NCI-H446 treated with DMSO at 0.1 percent for 48 hours (cell line): ENCODE measurements around the gene DCP2.
"Not testable (repeated sequence)": the region's sequence is repeated elsewhere in the genome, so short reads cannot be mapped to it uniquely, and the experiment has no call there.

ENCODE experiments used
- DNase-seq: peaks from one replicate; lab custom pipeline; 2025; lab: John Stamatoyannopoulos, UW

DCP2 gene

DNA sequence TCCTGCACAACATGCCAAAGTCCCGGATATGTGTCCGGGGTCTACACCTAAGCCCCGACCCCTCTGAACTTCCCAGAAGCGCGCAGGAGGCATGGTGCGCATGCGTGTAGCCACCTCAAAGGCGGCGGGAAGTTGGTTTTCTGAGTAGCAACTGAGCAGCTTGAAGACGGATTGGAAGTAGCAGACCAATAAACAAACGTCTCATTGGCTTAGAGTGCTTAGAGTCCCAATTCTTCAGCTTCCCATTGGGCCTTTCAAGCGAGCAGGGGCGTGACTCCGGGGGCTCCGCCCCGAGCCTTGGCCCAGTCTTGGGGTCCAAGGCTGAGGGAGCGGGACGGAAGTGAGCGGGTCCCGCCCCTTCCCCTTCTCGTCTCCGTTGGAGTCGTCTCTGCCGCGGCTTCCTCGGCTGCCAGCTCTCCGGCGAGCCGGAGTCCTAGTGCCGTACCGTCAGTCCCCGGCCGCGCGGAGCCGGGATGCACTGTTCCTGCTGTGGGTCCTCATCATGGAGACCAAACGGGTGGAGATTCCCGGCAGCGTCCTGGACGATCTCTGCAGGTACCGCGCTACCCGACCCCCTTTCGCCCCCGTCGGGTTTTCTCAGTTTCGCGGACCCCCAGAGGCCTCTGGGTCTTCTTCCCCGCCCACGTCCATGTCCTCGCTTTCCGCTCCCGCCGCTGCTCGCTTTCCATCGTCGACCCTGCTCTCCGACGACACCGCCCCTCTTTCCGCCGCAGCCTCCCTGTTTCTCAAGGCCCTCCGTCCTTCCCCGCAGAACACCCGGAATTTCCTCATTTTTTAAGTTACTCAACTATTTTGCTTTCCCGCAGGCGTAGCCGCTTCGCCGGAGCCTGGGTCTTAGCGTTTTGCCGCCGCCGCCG lies at the start of gene DCP2:
DCP2 (plus strand) TSS at position 367 of the 878 bp plus-strand sequence; CDS start at position 503, 136 bp downstream.
- DNase-seq, result peak; percentile 99

DNA sequence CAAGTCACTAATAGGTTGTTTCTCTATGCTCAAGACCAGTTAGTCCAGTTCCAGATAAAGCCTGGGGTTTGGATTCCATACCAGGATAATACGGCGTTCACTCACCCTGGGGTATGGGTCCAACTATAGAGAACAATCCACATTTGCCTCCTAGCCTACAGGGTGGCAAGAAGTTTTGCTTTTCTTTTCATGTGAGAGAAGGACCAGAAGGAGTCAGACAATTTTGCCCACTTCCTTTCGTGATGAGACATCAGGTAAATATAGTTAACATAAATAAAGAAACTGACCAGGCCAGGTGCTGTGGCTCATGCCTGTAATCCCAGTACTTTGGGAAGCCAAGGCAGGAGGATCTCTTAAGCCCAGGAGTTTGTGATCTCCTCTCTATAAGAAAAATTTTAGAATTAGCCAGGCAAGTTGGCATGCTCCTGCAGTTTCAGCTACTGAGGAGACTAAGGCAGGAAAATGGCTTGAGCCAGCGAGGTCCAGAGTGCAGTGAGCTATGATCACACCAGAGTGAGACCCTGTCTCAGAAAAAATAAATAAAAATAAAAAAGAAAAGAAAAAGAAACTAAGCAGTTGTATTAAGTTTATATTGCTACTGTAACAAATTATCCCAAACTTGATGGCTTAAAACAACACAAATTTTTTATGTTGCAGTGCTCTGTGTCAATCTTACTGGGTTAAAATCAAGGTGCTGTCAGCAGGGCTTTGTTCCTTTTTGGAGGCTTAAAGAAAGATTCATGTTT lies 47.1 kb upstream of the DCP2 start:
- DNase-seq, result no peak

DNA sequence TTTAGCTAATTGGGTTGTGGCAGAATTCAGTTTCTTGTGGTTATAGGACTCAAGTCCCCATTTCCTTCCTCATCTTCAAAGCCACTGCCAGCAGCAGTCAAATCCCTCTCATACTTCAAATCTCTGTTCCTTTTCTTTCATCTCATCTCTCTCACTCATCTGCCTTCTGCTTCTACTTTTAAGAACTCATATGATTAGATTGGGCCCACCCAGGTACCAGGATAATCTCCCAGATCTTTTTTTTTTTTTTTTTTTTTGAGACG lies 46.6 kb upstream of the DCP2 start:
- DNase-seq, result no peak

DNA sequence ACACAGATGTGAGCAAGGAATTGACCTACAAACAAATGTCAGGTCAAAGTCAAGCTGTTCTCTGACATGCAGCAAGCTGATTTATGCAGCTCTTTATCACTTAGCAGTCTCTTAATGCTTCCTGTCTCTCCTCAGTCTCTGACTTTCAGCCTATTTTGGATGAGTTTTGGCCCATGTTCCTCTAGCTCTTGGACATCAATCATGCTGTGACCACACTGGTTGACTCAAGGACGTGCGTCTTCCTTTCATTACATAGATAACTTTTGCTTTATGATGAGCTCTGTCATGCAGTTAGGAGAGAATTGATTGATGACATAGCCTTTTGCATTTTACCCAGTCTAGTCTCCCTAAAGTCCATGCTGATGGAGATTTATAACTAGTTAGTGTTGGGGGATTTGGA lies 45.1 kb upstream of the DCP2 start:
- no peak for DNase-seq

DNA sequence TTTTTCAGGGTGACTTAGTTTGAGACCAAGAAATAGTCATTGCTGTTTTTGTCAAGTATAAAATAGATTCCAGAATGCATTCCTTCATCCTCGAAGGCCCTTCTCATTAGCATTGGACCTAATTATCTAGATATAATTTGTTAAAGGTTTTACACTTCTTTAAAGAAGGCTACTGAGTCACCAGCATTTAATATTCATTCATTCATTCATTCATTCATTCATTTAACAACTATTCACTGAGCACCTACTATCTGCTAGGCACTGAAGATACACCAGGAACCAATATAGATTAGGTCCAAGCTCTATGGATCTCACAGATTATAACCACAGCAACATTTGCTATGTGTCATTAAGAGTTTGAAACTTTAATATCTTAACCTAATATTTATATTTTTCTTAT lies 43.5 kb upstream of the DCP2 start:
- no peak for DNase-seq

DNA sequence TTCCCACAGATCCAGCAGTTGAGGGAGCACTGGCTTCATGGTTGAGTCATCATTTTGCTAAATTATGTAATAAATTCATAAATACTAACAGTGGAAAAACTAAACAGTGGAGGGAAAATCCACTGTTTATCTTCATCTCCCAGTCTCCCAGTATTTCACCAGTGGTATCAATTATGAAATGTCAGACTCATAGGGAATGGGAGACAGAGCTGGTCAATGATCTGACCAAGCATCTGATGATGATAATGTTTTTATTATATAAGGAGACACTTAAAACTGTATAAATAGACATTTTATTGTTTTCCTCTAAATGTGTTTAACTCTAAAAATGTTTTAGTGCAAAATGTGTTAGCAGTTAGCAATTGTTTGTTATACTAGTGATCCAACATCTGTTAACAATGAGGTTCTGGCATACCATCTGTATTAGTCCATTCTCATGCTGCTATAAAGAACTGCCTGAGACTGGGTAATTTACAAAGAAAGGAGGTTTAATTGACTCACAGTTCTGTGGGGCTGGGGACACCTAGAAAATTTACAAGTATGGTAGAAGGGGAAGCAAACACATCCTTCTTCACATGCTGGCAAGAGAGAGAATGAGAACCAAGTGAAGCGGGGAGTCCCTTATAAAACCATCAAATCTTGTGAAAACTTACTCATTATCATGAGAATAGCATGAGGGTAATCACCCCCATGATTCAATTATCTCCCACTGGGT lies 42.8 kb upstream of the DCP2 start:
- DNase-seq, result no peak

DNA sequence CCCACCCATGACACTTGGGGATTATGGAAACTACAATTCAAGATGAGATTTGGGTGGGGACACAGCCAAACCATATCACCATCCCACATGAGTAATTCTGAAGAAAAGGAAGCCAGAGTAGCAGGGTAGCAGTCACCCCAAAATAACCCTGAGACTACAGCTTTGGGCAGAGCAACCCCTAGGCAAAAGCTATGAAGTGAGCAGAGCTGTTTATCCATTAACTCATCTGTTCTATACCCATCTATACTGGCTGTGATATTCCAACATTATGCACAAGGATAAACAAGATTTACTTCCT lies 42.3 kb upstream of the DCP2 start:
- no peak for DNase-seq

DNA sequence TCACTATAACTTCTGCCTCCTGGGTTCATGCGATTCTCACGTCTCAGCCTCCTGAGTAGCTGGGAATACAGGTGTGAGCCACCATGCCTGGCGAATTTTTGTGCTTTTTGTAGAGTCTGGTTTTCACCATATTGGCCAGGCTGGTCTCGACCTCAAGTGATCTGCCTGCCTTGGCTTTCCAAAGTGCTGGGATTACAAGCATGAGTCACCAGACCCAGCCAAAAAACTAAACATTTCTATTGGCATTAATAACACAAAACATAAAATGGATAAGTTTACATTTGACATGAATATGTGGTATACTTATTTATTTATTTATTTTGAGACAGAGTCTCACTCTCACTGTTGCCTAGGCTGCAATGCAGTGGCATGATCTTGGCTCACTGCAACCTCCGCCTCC lies 40.9 kb upstream of the DCP2 start:
- no peak for DNase-seq

DNA sequence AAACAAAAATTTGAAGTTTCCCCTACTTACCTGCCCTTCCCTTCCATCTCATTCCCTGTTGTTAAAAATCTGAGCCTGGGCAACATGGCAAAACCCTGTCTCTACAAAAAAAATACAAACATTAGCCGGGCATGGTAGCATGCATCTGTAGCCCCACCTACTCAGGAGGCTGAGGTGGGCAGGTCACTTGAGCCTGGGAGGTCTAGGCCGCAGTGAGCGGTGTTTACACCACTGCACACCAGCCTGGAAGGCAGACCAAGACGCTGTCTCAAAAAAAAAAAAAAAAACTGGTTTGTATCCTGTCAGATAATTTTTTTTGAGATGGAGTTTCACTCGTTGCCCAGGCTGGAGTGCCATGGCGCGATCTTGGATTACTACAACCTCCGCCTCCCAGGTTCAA lies 38.3 kb upstream of the DCP2 start:
- no peak for DNase-seq

DNA sequence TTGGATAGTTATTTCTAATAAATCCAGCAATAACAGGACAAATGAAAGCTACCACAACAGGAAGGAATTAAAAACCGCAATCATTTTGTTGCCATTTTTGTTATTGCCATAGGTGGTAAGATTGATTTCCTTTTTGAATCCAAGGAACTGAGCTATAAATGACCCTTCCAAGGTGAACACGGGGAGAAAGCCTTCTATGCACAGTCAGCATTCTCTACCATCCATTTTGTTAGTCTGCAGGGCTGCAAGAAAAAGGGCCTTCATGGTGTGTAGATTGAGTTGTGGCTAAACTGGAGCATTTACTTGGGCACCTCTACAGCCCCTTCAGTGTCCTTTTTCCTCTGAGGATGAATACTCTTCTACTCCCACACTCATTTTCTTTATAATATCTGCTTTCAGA lies 35.9 kb upstream of the DCP2 start:
- no peak for DNase-seq

DNA sequence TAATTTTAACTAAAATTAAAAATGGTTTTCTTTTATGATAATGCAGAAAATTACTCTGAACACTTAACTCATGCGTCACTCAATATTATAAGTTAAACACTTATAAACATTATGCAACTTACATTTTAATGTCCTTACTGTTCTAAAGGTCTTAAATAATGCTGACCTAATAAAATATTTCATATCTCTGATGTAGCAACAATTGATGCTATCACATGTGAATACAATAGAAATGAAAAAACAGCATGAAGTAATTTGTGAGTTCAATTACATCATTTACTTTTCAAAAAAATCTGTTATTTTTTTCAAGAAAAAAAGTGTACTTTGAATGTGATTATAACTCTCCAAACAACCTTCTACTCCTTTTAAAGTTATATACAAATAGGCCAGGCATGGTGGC lies 28.1 kb upstream of the DCP2 start:
- no peak for DNase-seq

DNA sequence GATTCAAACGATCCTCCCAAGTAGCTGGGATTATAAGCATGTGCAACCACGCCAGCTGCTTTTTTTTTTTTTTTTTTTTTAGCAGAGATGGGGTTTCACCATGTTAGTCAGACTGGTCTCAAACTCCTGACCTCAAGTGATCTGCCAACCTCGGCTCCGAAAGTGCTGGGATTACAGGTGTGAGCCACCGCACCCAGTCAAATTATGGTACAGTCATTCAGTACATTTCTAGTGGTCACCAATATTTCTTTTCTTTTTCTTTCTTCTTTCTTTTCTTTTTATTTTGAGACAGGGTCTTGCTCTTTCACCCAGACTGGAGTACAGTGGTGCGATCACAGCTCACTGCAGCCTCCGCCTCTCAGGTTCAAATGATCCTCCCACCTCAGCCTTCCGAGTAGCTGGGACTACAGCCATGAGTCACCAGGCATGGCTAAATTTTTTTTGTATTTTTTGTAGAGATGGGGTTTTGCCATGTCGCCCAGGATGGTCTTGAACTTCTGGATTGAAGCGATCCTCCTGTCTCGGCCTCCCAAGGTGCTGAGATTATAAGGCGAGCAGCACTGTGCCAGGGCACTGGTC lies 25.4 kb upstream of the DCP2 start:
- no peak for DNase-seq

DNA sequence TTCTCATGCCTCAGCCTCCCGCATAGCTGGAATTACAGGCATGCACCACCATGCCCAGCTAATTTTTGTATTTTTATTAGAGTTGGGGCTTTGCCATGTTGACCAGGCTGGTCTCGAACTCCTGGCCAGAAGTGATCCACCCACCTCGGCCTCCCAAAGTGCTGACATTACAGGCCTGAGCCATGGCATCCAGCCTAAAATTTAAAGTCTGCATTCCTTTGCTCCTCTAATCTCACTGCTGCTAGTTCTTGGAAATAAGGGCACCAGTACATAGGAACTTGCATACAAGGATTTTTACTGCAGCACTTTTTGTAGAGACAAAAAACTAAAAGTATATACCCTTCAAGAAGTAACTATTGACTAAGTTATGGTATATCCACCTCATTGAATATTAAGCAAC lies 20.0 kb upstream of the DCP2 start:
- no peak for DNase-seq

DNA sequence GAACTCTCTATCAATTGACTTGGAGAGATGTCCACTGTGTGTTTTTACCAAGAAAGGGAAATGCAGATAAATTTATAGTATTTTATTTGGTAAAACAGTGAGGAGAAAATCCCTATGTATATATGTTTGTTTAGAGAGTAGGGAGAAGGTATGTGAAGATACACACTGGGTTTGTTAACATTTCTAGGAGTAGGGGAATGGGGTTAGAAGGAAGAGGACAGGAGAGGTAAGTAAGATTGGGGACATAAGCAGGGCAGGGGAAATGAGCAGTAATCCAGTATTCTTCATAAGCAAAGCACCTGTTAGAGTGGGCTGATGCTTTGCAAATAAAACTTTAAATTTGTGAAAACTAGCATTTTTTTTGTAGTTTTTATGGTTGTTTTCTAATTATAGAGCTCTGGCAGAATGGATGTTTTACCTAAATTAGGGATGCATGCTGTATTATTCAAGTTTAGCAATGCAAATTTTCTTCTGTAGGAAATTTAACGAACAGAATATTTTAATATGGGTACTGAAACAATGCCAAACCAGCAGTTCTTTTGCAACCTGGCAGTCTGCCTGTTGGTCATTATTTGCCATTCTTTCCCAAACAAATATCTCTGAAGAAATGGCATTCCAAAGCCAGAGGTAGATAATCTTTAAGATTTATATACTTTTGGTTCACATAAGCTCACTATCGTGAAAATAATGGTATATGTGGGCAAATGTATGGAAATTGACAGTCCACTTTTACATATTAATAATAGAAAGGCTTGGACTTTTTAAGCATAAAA lies 19.4 kb upstream of the DCP2 start:
- peak; percentile 19 for DNase-seq

DNA sequence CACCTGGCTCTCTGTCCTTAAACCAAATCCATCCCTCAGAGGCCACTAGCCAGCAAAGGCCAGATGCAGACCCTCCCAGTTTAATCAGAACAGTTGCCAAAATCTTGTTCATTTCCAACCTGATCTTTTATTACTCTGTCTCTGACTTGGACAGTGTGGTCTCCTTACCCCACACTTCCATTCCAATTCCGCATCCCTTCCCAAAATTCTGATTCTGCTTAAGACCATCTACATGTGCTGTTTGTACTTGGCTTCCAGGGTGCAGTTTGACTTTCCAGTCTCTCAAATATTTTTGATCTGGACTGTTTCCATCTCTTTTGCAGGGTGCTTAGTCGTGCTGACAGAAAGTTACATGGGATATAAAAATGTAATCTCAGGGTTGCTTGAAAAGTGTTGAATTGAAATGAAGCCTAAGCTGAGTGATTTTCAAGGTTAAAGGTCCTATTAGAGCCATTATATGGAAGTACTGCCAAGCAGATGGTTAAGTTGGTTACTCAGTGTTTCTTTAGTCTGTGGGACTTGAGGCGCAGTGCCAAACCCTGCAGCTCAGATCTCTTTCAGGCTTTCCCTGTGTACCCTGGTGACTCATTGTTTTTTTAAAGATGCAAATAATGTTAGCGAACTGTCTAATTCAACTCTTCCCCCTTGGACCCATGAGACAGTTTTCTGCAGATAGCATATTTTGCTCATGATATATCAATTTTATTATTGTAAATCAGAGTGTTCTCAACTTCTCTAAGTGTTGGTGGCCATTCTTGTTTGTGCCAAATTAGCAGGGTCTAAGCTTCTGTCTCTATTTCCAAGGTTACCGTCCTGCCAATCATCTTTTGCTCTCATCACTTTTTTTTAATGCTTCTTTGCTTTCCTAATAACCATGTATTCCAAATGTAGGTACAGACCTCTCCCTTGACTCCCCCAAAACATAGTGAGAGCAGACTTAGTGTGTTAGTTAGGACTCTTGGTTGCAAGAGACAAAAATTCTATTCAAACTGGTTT lies 18.2 kb upstream of the DCP2 start:
- DNase-seq, result peak; percentile 93

DNA sequence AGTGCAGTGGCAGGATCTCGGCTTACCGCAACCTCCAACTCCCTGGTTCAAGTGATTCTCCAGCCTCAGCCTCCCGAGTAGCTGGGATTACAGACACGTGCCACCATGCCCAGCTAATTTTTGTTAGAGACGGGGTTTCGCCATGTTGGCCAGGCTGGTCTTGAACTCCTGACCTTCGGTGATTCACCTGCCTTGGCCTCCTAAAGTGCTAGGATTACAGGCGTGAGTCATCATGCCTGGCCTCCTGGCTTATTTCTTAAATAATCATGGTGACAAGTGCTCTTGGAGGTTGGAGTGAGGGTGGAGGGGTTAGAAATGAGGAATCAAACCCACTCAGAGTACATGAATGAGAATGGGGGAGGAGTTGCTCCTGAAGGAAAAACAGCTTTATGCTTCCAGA lies 16.7 kb upstream of the DCP2 start:
- peak; percentile 62 for DNase-seq

DNA sequence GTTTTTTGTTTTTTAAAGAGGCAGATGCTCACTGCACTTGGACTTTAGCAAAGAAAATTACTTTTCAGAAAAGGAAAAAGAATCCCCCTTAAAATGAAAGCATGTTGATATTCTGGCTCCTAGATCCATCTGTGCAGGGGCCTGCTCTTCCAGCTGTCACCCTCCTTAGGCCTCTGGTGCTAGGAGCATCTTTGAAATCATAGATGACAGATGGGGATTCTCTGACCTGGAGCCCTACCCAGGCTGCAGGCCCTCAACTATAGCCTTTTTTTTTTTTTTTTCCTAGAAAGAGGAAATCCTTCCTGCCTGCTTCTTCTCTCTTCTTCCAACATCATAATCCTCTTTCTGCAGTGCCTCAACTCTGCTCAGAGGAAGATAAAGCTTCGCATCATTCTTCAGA lies 16.3 kb upstream of the DCP2 start:
- DNase-seq, result peak; percentile 70

DNA sequence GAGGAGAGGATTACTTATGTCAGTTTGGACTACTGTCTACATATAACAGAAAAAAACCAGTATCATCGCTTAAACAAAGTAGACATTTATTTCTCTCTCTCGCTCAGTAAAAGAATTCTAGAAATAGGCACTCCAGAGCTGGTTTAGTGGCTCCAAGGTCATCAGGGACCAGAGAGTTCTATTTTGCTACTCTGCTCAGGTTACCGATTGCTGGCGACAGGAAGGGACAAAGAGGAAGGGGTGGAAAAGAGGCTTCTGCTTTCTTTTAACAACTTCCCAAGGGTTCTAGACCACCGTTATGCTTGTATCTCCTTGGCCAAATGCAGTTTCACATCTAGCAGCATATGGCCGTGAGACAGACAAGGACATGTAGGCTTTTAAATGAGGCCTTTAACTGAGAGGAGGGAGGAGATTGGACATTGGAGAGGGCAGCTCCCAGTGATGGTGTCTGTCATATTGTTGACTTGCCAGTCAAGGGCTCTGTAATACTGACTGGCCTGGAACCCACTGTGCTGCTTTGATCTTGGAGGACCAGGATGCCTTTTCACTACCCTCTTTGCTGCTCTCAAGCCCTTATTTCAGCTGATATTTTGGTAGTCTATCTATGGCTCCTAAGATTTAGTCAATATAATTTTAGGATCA lies 15.6 kb upstream of the DCP2 start:
- no peak for DNase-seq

DNA sequence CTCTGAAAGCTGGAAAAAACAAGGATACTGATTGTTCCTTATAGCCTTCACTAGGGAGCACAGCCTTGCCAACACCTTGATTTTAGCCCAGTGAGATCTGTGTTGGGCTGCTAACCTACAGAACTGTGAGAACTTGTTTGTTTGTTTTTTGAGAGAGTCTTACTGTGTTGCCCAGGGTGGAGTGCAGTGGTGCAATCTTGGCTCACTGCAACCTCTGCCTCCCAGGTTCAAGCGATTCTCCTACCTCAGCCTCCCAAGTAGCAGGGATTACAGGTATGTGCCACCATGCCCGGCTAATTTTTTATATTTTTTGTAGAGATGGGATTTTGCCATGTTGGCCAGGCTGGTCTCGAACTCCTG lies 13.2 kb upstream of the DCP2 start:
- DNase-seq, result not testable (repeated sequence)

DNA sequence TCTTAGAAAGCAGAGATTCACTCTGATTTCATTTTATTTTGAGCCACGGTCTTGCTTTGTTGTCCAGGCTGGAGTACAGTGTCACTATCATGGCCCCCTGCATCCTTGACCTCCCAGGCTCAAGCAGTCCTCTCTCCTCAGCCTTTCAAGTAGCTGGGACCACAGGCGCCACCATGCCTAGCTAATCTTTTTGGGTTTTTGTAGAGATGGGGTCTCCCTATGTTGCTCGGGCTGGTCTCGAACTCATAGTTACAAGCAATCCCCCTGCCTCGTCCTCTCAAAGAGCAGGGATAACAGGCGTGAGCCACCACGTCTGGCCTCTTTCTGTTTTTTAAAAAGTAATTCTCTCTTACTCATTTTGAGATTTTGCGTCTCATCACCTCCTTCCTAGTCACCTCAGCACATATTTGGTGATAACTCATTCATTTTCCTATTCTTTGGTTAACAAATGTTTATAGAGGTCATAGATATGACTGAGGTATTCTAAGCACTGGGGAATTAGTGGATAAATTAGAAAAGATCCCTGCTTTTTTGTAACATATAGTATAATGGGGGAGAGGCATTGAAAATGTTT lies 10.8 kb upstream of the DCP2 start:
- no peak for DNase-seq
